Suprapubic skin (tissue), 4 donors: Measurements from ENCODE around the gene APLP2.

Source experiments
- CTCF ChIP-seq, 2 donors: fragments of 200-600 bp in 1 of 2; fragments of 450-650 bp in 1 of 2; sonication (generic) in 1 of 2; IDR thresholded peaks; one replicate each; pipeline ENCODE4 v1.5.1; 2016 to 2019; ENCODE audit warnings: antibody characterized with exemption in 2 of 2, mild to moderate bottlenecking in 1 of 2, moderate library complexity in 1 of 2
- EP300 ChIP-seq: sonication (generic); formaldehyde crosslinking; IDR thresholded peaks from one replicate; pipeline ENCODE4 v1.6.1; 2017; ENCODE audit warnings: antibody characterized with exemption
- POLR2A ChIP-seq, 2 donors: fragments of 450-650 bp; IDR thresholded peaks; one replicate each; pipeline ENCODE4 v1.6.1; 2017; ENCODE audit warnings: antibody characterized with exemption in 2 of 2, mild to moderate bottlenecking in 2 of 2, moderate library complexity in 2 of 2
- POLR2AphosphoS5 ChIP-seq, 3 donors: sonication (generic); formaldehyde crosslinking; IDR thresholded peaks; one replicate each; pipeline ENCODE4 v1.6.1; 2017; ENCODE audit warnings: antibody characterized with exemption in 3 of 3

GRCh38 chr11:130128626-130129025, 58.9 kb downstream of the APLP2 start:
- TF ChIP-seq POLR2AphosphoS5 (IDR thresholded peaks at IDR 0.05) (no peak), CTCF (IDR thresholded peaks at IDR 0.05) (no peak), POLR2A (IDR thresholded peaks at IDR 0.05) (no peak), EP300 (no peak)
